Endometrial microvascular endothelial cells (primary cell): ENCODE measurements around the gene GLRX3. TPM values are rescaled to one million over a fixed set of nuclear protein-coding genes. Genes with fewer than 3 reads are reported as not detected.

Source experiments
- in situ Hi-C: cut with HindIII; loops from 2 replicates; pipeline ENCODE4 v1.10.0; 2017; ENCODE audit warnings: low sequenced_read_pairs, low pct_unique_long_range_greater_than_20kb; ENCODE audit errors: inconsistent ontology term
- total RNA-seq: library from RNA; depleted of rRNA; stranded (reverse); fragments of >200 nt; gene quantifications from one replicate; pipeline ENCODE4 v1.2.3, GENCODE V29; 2015; ENCODE audit errors: inconsistent ontology term

The GLRX3 gene
- total RNA-seq, 1 donor from 2014 or later = 129 TPM

DNA sequence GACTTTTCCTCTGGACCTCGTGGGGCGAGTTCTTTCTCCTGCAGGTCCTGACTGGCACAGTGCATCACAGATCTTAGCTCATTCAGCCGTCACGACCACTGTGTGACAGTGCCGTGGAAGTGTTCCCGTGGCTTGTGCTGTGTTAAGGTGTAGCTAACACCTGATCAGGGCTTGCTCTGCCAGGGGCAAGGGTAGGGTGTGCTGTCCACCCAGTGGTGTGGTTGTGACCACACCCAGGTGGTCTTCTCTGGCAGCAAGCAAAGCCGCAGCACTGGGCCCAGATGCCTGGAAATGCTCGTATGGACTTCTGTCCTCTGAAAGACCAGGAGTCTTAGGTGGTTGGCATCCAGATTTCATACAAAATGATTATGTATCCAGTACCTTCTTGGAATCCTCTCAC lies 86.2 kb downstream of the GLRX3 start:
- in situ Hi-C loops = no loop called here

DNA sequence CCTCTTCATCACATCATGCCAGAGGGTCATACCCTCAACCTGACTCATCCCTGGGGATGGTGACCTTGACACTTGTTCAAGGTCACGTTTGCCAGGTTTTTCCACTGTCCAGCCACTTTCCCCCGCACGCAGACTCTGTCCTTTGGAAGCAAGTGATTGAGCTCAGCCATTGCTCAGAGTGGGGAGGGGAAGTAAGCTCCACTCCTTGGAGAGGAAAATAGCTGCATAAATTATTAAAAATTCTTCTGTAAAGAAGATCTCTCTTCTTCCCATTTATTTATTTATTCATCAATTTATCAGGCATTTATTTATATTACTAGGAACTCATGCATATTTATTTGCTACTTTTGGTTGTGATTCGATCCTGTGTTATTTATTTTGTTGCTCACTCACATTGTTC lies 88.0 kb downstream of the GLRX3 start:
- in situ Hi-C loops = no loop called here

DNA sequence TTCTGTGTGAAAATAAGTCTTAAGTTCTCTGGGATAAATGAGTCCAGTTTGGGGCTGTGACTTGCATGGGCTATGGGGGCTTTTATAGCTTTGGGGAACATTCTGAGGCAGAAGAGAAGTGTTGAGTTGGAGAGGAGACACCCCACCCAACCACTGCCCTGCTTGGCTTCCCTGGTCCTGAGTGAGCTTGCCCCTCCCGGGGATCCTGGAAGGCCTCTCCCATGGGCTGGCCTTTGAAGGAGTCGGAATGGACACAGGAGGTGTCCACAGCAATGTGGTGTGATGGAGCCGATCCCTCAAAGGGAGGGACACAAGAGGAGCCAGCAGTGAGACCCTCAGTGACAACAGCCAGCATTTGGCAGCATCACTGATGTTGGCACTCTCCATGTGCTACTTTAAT lies 89.8 kb downstream of the GLRX3 start:
- in situ Hi-C loops = no loop called here

DNA sequence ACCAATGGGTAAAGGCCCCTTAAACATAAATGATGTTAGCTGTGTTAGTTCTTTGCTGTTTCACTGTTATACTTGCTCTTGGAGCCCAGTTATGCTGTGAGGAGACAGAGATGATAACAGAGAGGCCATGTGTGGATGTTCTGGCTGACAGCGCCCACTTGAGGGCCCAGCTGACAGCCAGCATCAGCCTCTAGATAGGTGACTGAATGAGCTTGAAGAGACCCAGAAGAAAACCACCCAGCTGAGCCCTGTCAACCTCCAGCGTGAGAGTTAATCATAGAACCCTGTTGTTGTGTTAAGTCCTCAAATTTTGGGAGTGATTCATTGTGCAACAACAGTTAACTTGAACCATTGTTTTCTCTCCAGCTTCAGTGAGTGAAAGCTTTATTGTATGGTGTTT lies 91.7 kb downstream of the GLRX3 start:
- in situ Hi-C loops = no loop called here

Other genes starting within 250 kb of the GLRX3 start
- 0.74 TPM for gene EBF3, start 172.1 kb upstream of the GLRX3 start, total RNA-seq
- 0.37 TPM for gene C10orf143, start 25.6 kb upstream of the GLRX3 start, total RNA-seq